SKM-1 treated with dmso at 0.1 percent for 144 hours (cell line): ENCODE measurements around the gene C16orf90.
A peak's percentile ranks its signal among the peaks of the same experiment; 100 is the strongest.
"Not testable (repeated sequence)": the region's sequence is repeated elsewhere in the genome, so short reads cannot be mapped to it uniquely, and the experiment has no call there.

Experiments
- DNase-seq: peaks from one replicate; lab custom pipeline; 2025; ENCODE audit not compliant: unreplicated experiment; lab: John Stamatoyannopoulos, UW

The C16orf90 gene

DNA sequence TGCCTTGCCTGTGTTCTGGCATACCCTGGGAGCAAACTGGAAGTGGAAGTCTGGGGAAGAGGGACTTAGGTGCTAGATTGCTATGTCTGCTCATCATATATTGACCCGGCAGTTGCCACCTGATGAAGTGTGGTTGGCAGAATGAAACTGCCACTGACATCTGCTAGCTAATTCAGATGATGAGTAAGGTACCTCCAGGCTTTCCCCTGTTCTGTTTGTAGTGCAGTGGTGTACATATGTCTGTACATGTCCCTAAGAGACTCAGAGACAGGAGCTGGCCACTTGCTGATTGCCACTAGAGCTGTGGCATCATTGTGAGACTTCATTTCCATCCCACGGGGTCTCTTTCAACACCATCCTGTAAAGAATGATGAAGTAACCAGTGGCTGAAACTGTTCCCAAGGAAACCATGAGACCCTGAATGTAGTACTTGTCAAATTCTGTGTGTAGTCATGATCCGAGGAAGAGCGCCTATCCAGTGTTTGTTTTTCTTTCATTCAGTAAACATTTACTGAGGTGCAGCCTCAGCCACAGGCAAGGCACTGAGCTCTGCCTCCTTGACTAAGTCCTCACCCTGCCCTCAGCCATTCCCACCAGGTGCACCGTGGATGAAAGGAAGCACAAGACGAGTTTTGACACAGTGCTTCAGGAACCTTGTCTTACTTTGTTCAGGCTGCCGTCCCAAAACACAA lies 18.7 kb upstream of the C16orf90 start:
- DNase-seq: no peak

DNA sequence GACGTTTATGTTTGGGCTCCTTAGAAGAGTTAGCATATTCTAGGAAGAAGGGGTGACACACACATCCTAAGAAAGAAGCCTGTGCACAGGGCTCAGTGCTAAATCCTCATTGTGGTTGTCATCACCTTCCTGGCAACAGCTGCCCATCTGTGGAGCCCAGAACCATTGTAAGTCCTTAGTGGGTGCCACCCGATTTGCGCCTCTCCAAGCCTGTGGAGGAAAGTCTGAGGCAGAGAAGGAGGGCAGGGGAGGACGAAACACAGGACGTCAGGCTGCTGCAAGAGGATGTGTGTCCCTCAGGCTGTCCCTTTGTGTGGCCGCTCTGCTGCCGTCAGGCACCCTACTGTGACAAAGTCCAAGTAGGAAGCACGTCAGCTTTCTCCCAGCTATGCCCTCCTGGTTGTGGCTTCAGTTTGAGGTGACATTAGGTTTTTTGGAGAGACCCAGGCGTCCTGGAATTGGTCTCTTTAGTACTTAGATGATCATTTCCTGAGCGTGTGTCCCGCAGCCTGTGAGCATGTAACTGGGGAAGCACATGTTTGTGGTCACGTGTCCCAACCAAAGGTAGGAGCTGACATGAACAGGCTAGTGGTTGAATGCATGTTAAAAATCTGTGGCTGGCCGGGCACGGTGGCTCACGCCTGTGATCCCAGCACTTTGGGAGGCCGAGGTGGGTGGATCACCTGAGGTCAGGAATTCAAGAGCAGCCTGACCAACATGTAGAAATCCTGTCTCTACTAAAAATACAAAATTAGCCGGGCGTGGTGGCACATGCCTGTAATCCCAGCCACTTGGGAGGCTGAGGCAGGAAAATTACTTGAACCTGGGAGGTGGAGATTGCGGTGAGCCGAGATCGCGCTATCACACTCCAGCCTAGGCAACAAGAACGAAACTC lies 16.2 kb upstream of the C16orf90 start:
- no peak for DNase-seq

GRCh38 chr16:3510416-3510815 lies 15.1 kb upstream of the C16orf90 start:
- DNase-seq: no peak

GRCh38 chr16:3509470-3509928 lies 14.2 kb upstream of the C16orf90 start:
- DNase-seq: no peak

DNA sequence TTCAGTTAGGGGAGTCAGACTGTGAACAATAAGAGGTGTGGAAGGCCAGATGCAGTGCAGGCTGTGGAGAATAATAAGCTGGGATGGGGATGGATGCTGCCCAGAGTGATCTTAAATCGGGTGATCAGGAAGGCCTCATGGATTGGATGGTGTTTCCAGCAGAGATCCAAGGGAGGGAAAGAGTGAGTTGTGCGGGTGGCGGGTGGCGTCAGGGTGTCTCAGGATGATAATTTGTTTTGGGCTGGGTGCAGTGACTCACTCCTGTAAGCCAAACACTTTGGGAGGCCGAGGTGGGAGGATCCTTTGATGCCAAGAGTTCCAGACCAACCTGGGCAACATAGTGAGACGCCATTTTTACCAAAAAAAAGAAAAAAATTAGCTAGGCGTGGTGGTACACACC lies 13.4 kb upstream of the C16orf90 start:
- no peak for DNase-seq

GRCh38 chr16:3503523-3503922 lies 8.2 kb upstream of the C16orf90 start:
- no peak for DNase-seq

DNA sequence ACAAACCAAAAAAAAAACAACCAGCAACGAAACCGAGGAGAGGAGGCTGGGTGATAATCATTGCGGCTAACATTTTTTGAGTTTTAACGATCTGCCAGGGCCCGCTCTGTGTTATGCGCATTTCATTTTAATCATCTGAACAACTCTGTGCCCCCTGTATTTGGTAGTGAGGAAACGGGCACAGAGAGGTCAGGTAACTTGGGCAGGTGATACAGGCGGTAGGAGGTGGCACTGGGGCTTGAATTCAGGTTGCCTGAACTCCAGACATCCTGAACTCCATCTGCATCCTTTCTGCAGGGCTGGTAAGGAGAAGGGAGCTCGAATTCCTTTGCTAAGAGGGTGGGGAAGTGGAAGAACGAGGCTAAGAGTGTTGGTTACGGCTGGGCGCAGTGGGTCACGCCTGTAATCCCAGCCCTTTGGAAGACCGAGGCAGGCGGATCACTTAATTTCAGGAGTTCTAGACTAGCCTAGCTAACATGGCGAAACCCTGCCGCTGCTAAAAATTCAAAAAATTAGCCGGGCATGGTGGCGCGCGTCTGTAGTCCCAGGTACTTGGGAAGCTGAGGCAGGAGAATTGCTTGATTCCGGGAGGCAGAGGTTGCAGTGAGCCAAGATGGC lies 6.6 kb upstream of the C16orf90 start:
- peak; percentile 98 for DNase-seq

DNA sequence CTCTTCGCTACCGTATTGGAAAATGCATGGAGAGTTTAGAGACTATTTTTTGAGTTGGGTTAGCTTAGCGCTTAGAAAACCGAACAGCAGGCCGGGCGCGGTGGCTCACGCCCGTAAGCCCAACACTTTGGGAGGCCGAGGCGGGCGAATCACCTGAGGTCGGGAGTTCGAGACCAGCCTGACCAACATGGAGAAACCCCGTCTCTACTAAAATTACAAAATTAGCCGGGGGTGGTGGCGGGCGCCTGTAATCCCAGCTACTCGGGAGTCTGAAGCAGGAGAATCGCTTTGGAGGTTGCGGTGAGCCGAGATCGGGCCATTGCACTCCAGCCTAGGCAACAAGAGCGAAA lies 6.1 kb upstream of the C16orf90 start:
- DNase-seq: not testable (repeated sequence)

GRCh38 chr16:3498988-3499387 lies 3.7 kb upstream of the C16orf90 start:
- no peak for DNase-seq

DNA sequence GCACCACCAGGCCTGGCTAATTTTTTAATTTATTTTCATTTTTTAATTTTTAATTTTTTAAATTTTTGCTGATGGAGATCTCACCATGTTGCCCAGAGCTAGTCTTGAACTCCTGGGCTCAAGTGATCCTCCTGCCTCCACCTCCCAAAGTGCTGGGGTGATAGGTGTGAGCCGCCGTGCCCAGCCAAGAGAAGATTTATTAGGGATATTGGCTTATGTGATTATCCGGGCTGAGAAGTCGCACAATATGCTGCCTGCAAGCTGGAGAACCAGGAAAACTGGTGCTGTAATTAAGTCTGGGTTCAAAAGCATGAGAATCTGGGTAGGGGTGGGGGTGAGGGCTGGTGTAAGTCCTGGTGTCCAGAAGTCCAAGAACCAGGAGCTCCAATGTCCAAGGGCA lies 2.5 kb upstream of the C16orf90 start:
- no peak for DNase-seq

GRCh38 chr16:3496386-3496785 lies 1.1 kb upstream of the C16orf90 start:
- DNase-seq: no peak

GRCh38 chr16:3494386-3494973 lies 809 bp downstream of the C16orf90 start:
- no peak for DNase-seq

- no peak for DNase-seq
These were observed 2.9 kb downstream of the C16orf90 start for GRCh38 chr16:3492356-3492755.

- DNase-seq: no peak
These were observed 4.2 kb downstream of the C16orf90 start for GRCh38 chr16:3490911-3491629.

DNA sequence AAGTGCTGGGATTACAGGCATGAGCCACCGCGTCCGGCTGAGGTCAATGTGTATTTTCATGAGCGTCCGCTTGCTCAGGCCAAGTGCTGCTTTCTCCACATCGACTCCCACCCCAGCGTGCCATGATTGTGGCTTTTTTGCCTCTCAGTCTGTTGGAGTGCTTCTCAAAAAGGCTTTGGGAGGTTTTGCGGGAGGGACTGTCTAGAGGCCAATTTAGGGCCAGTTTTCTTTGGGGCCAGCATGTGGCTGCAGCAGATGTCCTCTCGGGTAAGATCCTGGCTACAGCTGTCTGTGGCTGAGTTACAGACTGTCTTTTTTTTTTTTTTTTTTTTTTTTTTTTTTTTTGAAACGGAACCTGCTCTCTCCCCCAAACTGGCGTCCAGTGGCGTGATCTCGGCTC lies 6.5 kb downstream of the C16orf90 start:
- DNase-seq: no peak

DNA sequence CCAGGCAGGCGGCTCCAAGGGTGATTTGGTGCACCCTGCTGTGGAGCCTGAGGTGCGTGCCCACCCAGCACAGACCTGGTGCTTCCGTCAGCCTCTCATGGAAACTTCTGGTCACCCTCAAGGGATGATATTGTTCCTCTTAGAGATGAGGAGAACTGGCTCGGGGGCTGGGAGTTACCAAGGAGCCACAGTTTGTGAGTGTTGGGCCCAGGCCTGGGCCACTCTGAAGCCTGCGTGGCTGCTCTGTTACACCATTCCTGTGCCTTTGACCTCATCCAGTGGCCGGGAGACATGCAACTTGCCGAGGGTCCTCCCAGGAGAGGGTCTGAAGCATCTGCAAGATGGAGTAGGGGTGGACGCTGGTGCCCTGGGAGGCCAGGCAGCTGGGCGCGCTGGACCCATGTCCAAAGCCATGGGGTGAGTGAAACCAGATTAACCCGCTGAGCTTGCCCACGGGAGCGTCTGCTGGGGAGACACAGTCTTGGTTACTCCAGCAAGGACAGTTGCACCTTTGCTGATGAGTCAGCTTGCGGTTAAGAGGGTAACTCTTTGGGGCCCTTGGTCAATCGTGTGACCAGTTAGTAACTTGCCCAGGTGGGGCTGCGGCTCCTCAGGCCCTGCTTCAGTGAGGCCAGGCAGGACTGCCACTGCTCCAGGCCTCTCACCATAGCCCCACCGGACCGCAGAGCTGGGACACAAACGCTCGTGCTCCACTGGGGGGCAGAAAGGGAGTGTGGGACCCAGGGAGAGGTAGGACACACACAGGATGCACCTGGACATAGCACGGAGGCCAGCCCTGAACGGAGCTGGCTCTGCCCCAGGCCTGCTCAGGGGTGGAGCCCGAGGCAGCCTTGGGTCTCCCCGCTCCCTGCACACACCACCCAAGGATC lies 7.5 kb downstream of the C16orf90 start:
- no peak for DNase-seq

- DNase-seq: no peak
These were observed 8.6 kb downstream of the C16orf90 start for GRCh38 chr16:3486506-3487215.

DNA sequence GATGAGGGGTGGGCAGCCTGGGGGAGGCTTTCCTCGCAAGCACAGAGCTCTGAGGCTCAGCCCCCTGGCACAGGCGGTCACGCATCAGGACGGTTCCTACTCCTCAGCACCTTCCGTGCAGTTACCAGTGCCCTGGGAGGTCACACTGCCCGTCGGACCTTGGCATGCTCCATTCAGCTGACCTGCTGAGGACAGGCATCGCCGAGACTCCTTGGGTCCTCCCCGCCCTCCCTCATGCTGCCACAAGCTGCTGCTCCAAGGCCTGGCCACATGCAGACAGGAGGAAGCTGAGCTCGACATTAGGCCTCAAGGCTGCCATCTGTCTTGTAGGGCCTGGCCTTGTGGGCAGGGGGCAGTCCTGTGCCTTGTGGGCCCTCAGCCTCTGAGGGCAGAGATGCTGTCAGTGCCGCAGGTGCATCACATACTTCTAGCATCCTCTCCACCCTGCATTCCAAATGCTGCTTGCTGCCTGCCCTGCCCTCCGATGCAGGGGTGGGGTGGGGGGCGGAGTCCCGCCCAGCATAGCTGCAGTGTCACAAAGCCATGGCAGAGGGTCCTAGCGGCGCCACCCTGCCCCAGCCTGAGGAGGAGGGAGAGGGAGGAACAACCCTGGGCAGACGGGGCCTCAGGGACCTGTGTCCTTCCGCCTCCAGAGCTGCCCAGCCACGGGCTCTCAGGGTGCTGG lies 9.3 kb downstream of the C16orf90 start:
- DNase-seq: no peak
